GM20431 (cell line): ENCODE measurements around the gene SEC22A.
"Not testable (repeated sequence)": the region's sequence is repeated elsewhere in the genome, so short reads cannot be mapped to it uniquely, and the experiment has no call there.

Experiments
- in situ Hi-C: fragments of 300-500 bp; cut with MseI, MboI; formaldehyde crosslinking; loops from one replicate; pipeline ENCODE4 v1.15.0; 2020; ENCODE audit warnings: low sequenced_read_pairs; ENCODE audit not compliant: unreplicated experiment

SEC22A gene

DNA sequence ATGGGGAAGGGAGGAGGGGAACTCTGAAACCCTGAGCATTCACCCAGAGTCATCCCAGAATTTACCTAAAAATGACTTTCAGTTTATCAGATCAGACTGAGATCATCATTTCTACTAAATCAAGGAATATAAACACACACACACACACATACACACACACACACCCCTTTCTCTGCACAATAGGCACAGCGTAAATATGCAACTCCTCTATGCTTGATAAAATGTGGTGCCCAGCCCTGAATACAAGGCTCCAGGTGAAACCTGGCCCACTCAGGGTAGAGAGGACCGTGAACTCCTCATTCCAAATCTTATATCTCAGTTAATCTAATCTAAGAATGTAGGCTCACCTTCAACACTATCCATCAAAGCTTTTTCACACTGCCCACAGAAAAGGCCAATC is 31.8 kb upstream of the SEC22A start:
- in situ Hi-C loops = no loop called here

GRCh38 chr3:123180791-123181190 is 21.0 kb upstream of the SEC22A start:
- in situ Hi-C loops = no loop called here

- in situ Hi-C loops = no loop called here
These were observed 15.0 kb upstream of the SEC22A start for GRCh38 chr3:123186695-123187094.

GRCh38 chr3:123188058-123188457 is 13.7 kb upstream of the SEC22A start:
- in situ Hi-C loops = no loop called here

DNA sequence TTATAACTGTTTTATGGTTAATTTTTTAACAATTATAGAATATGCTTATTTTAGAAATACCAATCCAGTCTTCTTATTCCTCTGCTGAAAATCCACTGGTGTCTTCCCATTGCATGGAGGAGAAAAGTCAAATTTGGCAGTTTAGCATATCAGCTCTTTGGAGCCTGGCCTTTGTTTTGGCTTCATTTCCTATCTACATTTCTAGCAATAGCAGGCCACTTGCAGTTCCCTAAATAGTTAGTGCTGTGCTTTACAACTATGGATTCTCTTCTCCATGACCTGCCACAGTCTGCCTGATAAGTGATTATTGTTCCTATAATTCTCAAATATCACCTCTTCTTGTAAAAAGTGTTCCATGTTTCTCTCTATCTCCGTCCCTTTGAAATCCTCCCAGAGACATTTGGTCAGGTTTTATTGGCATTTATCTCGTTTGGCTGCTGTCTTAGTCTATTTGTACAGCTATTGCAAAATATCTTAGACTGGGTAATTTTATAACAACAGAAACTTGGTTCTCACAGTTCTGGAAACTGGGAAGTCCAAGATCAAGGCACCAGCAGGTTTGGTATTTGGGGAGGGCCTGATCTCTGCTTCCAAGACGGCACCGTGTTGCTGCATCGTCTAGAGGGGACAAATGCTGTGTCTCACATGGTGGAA is 8.2 kb upstream of the SEC22A start:
- in situ Hi-C loops = no loop called here

- in situ Hi-C loops = no loop called here
These were observed 7.2 kb upstream of the SEC22A start for GRCh38 chr3:123194552-123194951.

DNA sequence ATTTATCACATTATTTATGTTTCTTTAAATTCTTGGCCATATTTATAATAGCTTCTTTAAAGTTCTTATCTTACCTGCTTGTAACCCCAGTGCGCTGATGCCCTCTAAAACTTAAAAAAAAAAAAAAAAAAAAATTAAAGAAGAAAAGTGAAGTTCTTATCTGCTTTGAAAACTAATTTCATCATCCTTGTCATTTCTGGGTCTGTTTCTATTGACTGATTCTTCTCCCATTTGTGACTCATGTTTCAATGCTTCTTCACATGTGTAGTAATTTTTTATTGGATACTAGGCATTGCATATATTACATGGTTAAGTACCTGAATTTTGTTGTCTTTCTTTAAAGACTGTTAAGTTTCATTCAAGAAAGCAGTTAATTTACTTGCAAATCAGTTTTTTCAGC is 3.4 kb upstream of the SEC22A start:
- in situ Hi-C loops = no loop called here

DNA sequence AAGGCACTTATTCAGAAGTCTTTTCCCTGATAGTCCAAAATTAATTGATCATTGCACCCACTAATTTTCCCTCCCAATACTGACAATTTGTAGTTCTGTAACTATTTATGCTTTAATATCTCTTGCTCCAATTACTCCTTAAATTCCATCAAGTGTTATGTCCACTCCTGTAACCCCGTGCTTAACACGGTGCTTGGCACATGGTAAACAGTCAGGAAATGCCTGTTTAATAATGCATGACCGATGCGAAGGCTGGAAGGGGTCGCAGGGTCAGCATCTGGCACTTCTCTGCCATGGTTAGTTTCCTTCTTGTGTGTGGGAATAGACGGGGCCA is 553 bp upstream of the SEC22A start:
- in situ Hi-C loops = no loop called here

- in situ Hi-C loops = no loop called here
These were observed 708 bp downstream of the SEC22A start for GRCh38 chr3:123202451-123202850.

DNA sequence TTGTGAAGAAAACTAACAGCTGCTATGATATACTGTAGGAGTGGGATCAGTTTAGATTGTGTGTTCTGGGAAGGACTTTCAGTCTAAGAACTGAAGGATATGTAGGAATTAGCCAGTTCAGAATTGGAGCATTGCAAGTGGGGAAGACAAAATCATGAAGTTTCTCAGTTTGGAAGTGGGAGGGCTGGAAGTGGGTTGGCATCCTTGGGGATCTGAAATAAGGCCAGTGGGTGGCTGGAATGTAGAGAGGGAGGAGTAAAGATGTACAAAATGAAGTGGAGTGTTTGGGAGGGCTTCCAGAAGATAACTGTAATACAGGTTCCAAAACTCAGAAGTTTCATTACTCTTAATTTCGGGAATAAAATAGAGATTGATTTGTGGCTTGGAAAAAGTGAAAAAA is 17.2 kb downstream of the SEC22A start:
- in situ Hi-C loops = no loop called here

DNA sequence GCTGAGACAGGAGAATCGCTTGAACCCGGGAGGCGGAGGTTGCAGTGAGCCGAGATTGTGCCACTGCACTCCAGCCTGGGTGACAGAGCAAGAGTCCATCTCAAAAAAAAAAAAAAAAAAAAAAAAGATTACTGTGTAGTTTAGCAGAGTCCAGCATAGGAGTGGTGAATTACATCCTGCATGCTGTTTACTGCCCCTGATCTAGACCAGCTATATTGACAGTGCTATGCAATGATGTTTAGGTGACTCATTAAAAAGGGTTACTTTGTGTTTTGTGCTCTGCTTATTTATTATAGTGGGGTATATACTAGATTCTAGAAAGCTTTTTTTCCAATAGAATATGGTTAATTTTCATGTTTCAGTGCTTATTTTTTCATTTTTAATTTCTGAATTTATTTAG is 19.6 kb downstream of the SEC22A start:
- in situ Hi-C loops = not testable (repeated sequence)

GRCh38 chr3:123225016-123225415 is 23.3 kb downstream of the SEC22A start:
- in situ Hi-C loops = no loop called here

- in situ Hi-C loops = no loop called here
These were observed 24.8 kb downstream of the SEC22A start for GRCh38 chr3:123226549-123226948.

- in situ Hi-C loops = no loop called here
These were observed 27.4 kb downstream of the SEC22A start for GRCh38 chr3:123229145-123229544.

GRCh38 chr3:123236902-123237301 is 35.2 kb downstream of the SEC22A start:
- in situ Hi-C loops = no loop called here

DNA sequence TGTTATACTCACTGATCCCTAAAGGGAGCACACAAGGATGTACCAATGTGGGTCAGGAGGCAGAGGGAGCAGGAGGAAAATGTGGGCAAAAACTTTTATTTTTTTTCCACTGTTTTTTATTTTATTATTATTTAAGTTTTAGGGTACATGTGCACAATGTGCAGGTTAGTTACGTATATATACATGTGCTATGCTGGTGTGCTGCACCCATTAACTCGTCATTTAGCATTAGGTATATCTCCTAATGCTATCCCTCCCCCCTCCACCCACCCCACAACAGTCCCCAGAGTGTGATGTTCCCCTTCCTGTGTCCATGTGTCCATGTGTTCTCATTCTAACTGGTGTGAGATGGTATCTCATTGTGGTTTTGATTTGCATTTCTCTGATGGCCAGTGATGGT is 37.4 kb downstream of the SEC22A start:
- in situ Hi-C loops = not testable (repeated sequence)

DNA sequence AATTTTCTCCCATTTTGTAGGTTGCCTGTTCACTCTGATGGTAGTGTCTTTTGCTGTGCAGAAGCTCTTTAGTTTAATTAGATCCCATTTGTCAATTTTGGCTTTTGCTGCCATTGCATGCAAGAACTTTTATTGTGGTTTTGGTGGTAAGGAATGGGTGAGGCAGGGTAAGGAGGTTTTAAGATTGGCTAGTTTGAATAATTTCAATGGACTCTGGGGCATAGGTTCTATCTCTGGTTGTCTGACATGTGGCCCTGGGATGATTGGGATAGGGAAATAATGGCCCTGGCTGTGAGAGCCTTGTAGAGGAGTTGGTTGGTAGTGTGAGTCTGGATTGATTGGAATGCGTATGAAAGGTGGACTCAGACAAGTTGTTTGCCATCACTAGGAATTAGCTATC is 38.0 kb downstream of the SEC22A start:
- in situ Hi-C loops = no loop called here

- in situ Hi-C loops = no loop called here
These were observed 42.4 kb downstream of the SEC22A start for GRCh38 chr3:123244128-123244527.

DNA sequence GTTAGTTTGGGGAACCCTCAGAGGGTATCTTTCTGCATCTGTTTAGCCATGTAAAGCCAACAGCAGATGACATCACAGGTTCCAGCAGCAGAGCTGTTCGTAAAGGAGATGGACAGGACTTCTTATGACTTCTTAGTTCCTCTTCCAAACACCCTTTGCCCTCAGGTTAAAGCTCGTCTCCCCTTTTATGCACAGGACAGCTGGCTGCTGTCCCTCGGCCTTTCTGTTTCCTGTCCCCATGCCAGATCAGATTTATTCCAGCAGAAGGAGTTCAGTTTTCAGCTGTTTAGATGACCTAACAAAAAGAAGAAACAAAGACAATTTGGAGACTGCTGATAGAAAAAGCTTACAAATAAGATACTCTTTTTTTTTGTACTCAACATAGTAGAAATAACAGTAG is 45.1 kb downstream of the SEC22A start:
- in situ Hi-C loops = no loop called here

DNA sequence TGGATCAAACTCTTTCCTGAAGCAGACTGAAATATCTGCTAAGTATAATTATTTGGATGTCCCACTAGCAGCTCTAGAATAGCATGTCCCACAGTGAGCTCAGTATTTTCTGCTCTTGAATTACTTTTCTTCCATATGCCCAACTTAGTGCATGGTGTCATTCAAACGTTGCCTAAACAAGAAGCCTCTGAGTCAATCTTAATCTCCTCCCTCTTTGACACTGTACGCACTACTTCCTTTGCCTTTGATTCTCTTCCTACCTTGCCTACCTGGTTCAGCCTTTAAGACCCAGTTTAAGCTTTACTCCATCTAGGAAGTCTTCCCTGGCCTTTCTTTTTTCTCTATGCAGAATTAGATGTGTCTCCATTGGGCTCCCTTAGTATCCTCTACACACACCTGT is 54.5 kb downstream of the SEC22A start:
- in situ Hi-C loops = no loop called here

GRCh38 chr3:123258359-123258758 is 56.6 kb downstream of the SEC22A start:
- in situ Hi-C loops = no loop called here

GRCh38 chr3:123258811-123259420 is 57.2 kb downstream of the SEC22A start:
- in situ Hi-C loops = no loop called here
